Measurements from ENCODE around the gene DNAJB13. TPM values are rescaled to one million over a fixed set of nuclear protein-coding genes. Genes with fewer than 3 reads are reported as not detected.

The DNAJB13 gene
- total and polyA plus RNA-seq, 10 of the 15 experiments (the other 5 are each of a cell fraction or from before 2014, with no cell fraction given), result 0.07 to 0.76 (median 0.15) TPM; not detected in 7

DNA sequence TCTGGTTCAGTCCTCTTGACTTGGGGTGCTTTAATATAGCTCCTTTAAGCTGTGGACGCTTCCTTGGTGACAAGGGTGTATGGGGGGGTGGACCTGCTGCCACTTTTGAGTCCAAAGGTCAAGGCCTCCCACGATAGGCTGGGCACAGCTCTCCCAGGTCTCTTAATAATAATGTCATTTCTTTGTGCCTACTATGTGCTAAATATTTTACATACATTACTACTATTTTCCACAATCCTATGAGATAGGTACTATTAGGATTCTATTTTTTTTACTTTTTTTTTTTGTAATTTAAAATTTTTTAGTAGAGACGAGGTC, 58.4 kb downstream of the DNAJB13 start:
- no peak for DNase-seq (ENCODE audit: low read depth, low spot score)
- no peaks in the 10 kb centered on the region for H3K27me3 ChIP-seq (replicated peaks in 1 of 2; ENCODE audit: control insufficient read depth in 2 of 2, insufficient read depth in 2 of 2, low read length in 1 of 2)
- H3K4me2 ChIP-seq (ENCODE audit: control insufficient read depth, insufficient read depth), result no peak overlapping the region
- FAIRE-seq, result no peak
- ChIA-PET CTCF (interaction anchor here (0.6 to 0.7 kb wide), 2 partner anchors 11 to 101 kb away, joined by 3 to 4 read pairs; no protein-coding TSS in a partner anchor), SMC1A (ENCODE audit: uncharacterized antibody, unreplicated experiment) (interaction anchor here (0.9 kb wide), 1 partner anchor 45 kb away, joined by 3 read pairs; no protein-coding TSS in a partner anchor), POLR2A (interaction anchor here (0.7 kb wide), 1 partner anchor 9 kb away, joined by 3 read pairs; no protein-coding TSS in a partner anchor), RAD21 (ENCODE audit: unreplicated experiment) (interaction anchor here (1.5 kb wide), 1 partner anchor 11 kb away, joined by 3 read pairs; no protein-coding TSS in a partner anchor)
- H3K4me3 ChIP-seq, result no peak overlapping the region
- H3K9ac ChIP-seq (ENCODE audit: control insufficient read depth, insufficient read depth, low read length), result no peak overlapping the region
- ATAC-seq, result no peak
- BruUV-seq (replicated peaks), result no TSS peak
- no peaks in the 10 kb centered on the region for H3K9me3 ChIP-seq (replicated peaks; ENCODE audit: control insufficient read depth, insufficient read depth, low read length)
- H4K20me1 ChIP-seq (ENCODE audit: control insufficient read depth, insufficient read depth), result no peaks in the 10 kb centered on the region
- no peak overlapping the region for H2AFZ ChIP-seq (ENCODE audit: control insufficient read depth, low read depth, low read length)
- no peak overlapping the region for H3K27ac ChIP-seq (ENCODE audit: control insufficient read depth, insufficient read depth)
- TF ChIP-seq WRNIP1 (IDR thresholded peaks at IDR 0.05; ENCODE audit: borderline replicate concordance, low read depth, low read length), result no peak
- TF ChIP-seq, protein P1, sequence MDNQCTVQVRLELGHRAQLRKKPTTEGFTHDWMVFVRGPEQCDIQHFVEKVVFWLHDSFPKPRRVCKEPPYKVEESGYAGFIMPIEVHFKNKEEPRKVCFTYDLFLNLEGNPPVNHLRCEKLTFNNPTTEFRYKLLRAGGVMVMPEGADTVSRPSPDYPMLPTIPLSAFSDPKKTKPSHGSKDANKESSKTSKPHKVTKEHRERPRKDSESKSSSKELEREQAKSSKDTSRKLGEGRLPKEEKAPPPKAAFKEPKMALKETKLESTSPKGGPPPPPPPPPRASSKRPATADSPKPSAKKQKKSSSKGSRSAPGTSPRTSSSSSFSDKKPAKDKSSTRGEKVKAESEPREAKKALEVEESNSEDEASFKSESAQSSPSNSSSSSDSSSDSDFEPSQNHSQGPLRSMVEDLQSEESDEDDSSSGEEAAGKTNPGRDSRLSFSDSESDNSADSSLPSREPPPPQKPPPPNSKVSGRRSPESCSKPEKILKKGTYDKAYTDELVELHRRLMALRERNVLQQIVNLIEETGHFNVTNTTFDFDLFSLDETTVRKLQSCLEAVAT (IDR thresholded peaks at IDR 0.05), result no peak
- TF ChIP-seq EZH2 (IDR thresholded peaks at IDR 0.05; ENCODE audit: borderline replicate concordance, control insufficient read depth, low read depth, low read length), result no peak
- TF ChIP-seq SRF (IDR thresholded peaks at IDR 0.05; ENCODE audit: low read depth in 2 of 2, low read length in 2 of 2), result no peak
- no peak for TF ChIP-seq MTA2 (IDR thresholded peaks at IDR 0.05; ENCODE audit: low read depth)
- TF ChIP-seq, protein P2, sequence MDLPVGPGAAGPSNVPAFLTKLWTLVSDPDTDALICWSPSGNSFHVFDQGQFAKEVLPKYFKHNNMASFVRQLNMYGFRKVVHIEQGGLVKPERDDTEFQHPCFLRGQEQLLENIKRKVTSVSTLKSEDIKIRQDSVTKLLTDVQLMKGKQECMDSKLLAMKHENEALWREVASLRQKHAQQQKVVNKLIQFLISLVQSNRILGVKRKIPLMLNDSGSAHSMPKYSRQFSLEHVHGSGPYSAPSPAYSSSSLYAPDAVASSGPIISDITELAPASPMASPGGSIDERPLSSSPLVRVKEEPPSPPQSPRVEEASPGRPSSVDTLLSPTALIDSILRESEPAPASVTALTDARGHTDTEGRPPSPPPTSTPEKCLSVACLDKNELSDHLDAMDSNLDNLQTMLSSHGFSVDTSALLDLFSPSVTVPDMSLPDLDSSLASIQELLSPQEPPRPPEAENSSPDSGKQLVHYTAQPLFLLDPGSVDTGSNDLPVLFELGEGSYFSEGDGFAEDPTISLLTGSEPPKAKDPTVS (IDR thresholded peaks at IDR 0.05; ENCODE audit: low read depth, low read length), result no peak
- TF ChIP-seq, protein P3, sequence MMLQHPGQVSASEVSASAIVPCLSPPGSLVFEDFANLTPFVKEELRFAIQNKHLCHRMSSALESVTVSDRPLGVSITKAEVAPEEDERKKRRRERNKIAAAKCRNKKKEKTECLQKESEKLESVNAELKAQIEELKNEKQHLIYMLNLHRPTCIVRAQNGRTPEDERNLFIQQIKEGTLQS (IDR thresholded peaks at IDR 0.05; ENCODE audit: borderline replicate concordance, extremely low read depth, low read depth, low read length), result no peak
- TF ChIP-seq, protein P4, sequence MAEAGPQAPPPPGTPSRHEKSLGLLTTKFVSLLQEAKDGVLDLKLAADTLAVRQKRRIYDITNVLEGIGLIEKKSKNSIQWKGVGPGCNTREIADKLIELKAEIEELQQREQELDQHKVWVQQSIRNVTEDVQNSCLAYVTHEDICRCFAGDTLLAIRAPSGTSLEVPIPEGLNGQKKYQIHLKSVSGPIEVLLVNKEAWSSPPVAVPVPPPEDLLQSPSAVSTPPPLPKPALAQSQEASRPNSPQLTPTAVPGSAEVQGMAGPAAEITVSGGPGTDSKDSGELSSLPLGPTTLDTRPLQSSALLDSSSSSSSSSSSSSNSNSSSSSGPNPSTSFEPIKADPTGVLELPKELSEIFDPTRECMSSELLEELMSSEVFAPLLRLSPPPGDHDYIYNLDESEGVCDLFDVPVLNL (IDR thresholded peaks at IDR 0.05; ENCODE audit: low read depth, low read length), result no peak
- TF ChIP-seq, protein P5, sequence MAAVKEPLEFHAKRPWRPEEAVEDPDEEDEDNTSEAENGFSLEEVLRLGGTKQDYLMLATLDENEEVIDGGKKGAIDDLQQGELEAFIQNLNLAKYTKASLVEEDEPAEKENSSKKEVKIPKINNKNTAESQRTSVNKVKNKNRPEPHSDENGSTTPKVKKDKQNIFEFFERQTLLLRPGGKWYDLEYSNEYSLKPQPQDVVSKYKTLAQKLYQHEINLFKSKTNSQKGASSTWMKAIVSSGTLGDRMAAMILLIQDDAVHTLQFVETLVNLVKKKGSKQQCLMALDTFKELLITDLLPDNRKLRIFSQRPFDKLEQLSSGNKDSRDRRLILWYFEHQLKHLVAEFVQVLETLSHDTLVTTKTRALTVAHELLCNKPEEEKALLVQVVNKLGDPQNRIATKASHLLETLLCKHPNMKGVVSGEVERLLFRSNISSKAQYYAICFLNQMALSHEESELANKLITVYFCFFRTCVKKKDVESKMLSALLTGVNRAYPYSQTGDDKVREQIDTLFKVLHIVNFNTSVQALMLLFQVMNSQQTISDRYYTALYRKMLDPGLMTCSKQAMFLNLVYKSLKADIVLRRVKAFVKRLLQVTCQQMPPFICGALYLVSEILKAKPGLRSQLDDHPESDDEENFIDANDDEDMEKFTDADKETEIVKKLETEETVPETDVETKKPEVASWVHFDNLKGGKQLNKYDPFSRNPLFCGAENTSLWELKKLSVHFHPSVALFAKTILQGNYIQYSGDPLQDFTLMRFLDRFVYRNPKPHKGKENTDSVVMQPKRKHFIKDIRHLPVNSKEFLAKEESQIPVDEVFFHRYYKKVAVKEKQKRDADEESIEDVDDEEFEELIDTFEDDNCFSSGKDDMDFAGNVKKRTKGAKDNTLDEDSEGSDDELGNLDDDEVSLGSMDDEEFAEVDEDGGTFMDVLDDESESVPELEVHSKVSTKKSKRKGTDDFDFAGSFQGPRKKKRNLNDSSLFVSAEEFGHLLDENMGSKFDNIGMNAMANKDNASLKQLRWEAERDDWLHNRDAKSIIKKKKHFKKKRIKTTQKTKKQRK (IDR thresholded peaks at IDR 0.05; ENCODE audit: low read depth, low read length), result no peak
- no peak for TF ChIP-seq ZZZ3 (IDR thresholded peaks at IDR 0.05; ENCODE audit: control insufficient read depth, insufficient read length, low read depth)
- no peak for TF ChIP-seq MEF2A (IDR thresholded peaks at IDR 0.05; ENCODE audit: insufficient read depth, low read depth, low read length)
- H3K4me1 ChIP-seq (ENCODE audit: control insufficient read depth, insufficient read depth, low read length), result peaks cover 27% of the 10 kb centered on the region
- no peaks in the 10 kb centered on the region for H3K79me2 ChIP-seq (ENCODE audit: control insufficient read depth, insufficient read depth, low read length)
- intact Hi-C loops (cut with micrococcal nuclease; ENCODE audit: unreplicated experiment), result no loop called here
- peaks cover 0 to 1% of the 10 kb centered on the region in 2 experiments for H3K36me3 ChIP-seq (ENCODE audit: control insufficient read depth in 2 of 2, insufficient read depth in 2 of 2, low read length in 1 of 2)
- WGBS (ENCODE audit: insufficient coverage, insufficient replicate concordance, low lambda C conversion rate, missing lambda C conversion rate), result 81% methylated on average over 3 of the region's 3 CpGs
- in situ Hi-C loops (cut with MboI), result no loop called here

Measured in GM12878 (cell line).